ENCODE measurements around the gene ARHGEF12. TPM values are rescaled to one million over a fixed set of nuclear protein-coding genes. Genes with fewer than 3 reads are reported as not detected.

ARHGEF12 gene
- total RNA-seq, 2 experiments from 2014 or later = 13.7 to 13.8 TPM

DNA sequence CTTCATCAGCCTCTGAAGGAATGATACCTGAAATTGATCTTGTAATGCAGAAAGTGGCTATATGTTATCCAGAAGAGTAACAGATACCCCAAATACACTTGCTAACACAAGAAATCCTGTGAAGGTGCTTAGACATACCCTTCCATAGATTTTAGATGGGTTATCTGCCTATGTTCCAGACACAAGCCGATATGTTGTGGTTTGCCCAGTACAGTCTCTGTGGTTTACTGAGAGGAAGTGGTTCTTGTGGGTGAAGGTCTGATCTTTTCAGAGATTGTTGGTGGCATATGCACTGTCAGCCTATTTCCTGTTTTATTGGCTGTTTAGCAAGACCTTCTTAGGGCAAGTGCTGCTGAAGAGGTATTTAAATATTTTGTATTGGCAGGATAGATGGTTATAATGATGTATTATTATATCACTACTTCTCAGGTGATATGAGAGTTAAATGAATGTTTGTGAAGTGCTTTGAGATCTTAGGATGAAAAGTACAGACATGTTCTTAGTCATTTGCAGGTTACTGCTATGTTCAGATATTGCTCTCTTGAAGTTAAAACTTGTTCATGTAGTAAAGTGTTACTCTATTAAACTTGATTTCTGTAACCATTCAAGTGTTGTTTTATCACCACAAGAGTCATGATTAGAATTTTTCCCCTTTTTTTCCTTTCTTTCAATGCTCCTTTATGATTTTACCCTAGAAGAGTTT lies 8.2 kb downstream of the ARHGEF12 start:
- Mint-ChIP-seq H3K4me3 (peak overlapping the region; percentile 20), H3K27me3 (peaks cover 88% of the 10 kb centered on the region), H3K4me1 (peaks cover 22% of the 10 kb centered on the region), H3K9me3 (peaks cover 6% of the 10 kb centered on the region), H3K36me3 (peaks cover 4% of the 10 kb centered on the region), H3K27ac (peak overlapping the region; percentile 58)
- DNase-seq = peak; percentile 35

DNA sequence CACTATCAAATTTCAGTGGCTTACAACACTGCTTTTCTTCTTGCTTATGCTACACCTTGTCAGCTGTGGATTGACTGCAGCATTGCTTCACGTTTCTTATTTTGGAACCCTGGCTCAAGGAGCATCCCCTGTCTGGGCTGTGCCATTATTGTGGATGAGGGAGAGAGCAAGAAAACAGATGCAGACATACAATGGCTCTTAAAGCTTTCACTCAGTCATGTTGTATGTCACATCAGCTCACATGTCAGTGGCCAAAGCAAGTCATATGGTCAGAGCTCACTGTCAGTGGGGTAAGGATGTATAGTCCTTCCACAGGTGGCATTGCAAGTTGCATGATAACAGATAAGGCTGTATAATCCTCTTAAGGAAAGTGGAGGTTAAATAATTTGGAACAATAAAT lies 10.0 kb downstream of the ARHGEF12 start:
- Mint-ChIP-seq H3K4me3 (no peak overlapping the region), H3K27ac (no peak overlapping the region), H3K4me1 (peaks cover 18% of the 10 kb centered on the region), H3K9me3 (peaks cover 6% of the 10 kb centered on the region), H3K36me3 (peaks cover 4% of the 10 kb centered on the region), H3K27me3 (peaks cover 85% of the 10 kb centered on the region)
- no peak for DNase-seq

DNA sequence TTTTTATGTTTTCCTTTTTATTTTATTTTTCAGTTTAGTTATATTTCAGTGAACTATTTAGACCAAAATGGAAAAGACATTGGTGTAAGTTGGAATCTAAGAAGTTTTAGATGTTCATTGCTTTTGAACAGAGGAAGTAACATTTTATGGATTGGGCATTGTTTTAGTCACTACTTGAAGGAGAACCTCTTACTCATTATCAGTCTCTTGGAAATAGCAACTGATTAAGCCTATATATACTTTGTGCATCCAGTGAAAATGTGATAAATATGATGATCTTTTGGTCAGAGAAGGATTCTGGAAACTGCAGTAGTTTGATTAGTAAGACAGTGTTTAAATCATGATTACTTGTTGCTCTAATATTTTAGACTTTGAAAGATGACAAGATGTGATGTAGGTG lies 14.4 kb downstream of the ARHGEF12 start:
- peaks cover 5% of the 10 kb centered on the region for H3K36me3 Mint-ChIP-seq
- no peak overlapping the region for H3K27ac Mint-ChIP-seq
- no peak overlapping the region for H3K4me3 Mint-ChIP-seq
- H3K27me3 Mint-ChIP-seq = peaks cover 83% of the 10 kb centered on the region
- peaks cover 6% of the 10 kb centered on the region for H3K4me1 Mint-ChIP-seq
- no peak for DNase-seq
- no peaks in the 10 kb centered on the region for H3K9me3 Mint-ChIP-seq

DNA sequence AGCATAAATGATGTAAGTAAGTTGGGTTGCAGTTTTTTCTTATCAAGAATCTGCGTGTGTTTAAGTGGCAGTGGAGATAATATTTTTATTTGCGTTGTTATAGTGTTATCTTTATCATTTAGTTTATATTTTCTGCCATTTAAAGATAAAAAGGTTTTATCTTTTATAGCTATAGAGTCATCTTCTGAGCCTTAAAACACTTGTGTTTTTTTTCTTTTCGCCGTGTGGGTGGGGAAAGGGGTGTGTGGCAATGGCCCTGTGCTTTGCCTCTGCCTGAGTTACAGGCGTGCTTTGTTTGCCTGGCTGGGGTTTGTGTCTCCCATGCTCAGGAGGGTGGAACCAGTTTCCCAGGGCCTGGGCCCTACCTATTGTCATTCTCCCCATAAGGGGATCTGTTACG lies 16.2 kb downstream of the ARHGEF12 start:
- H3K36me3 Mint-ChIP-seq = peaks cover 5% of the 10 kb centered on the region
- no peaks in the 10 kb centered on the region for H3K4me1 Mint-ChIP-seq
- no peak overlapping the region for H3K27ac Mint-ChIP-seq
- no peaks in the 10 kb centered on the region for H3K9me3 Mint-ChIP-seq
- peaks cover 75% of the 10 kb centered on the region for H3K27me3 Mint-ChIP-seq
- DNase-seq = no peak
- no peak overlapping the region for H3K4me3 Mint-ChIP-seq

DNA sequence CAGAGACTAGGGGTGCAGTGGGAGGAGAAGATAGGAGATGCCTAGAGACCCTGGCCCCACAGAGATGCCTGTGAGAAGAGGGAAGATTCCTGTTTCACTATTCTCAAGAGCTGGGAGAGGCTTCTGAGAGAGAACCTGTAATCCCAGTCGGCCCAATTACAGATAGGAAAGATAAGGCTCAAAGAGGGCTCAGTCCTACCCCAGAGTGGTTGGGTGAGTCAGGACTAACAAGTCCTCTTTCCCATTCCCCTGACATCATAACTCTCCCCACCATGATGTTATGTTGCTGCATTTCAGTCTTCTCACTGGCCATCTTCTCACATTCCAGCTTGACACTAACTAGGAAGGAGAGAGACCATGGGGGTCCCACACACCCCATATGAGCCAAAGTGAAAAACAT lies 17.9 kb downstream of the ARHGEF12 start:
- no peaks in the 10 kb centered on the region for H3K4me1 Mint-ChIP-seq
- no peak overlapping the region for H3K4me3 Mint-ChIP-seq
- no peak overlapping the region for H3K27ac Mint-ChIP-seq
- H3K36me3 Mint-ChIP-seq = peaks cover 5% of the 10 kb centered on the region
- H3K27me3 Mint-ChIP-seq = peaks cover 64% of the 10 kb centered on the region
- DNase-seq = no peak
- H3K9me3 Mint-ChIP-seq = no peaks in the 10 kb centered on the region

- Mint-ChIP-seq H3K27me3 (peaks cover 57% of the 10 kb centered on the region), H3K36me3 (peaks cover 5% of the 10 kb centered on the region), H3K4me3 (no peak overlapping the region), H3K9me3 (no peaks in the 10 kb centered on the region), H3K27ac (no peak overlapping the region), H3K4me1 (no peaks in the 10 kb centered on the region)
- no peak for DNase-seq
These were observed 18.6 kb downstream of the ARHGEF12 start for GRCh38 chr11:120354779-120355178.

DNA sequence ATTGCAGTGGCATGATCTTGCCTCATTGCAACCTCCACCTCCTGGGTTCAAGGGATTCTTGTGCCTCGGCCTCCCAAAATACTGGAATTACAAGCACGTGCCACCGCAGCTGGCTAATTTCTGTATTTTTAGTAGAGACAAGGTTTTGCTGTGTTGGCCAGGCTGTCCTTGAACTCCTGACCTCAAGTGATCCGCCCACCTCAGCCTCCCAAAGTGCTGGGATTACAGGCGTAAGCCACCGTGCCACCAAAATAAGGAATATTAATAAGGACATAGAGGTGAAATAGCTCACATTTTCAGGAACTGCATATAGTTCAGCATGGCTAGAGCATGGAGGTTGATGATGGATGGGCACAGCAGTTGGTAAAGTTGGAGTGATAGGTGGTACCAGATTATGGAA lies 21.4 kb downstream of the ARHGEF12 start:
- Mint-ChIP-seq H3K4me3 (no peak overlapping the region), H3K27ac (no peak overlapping the region), H3K27me3 (peaks cover 34% of the 10 kb centered on the region), H3K9me3 (no peaks in the 10 kb centered on the region), H3K36me3 (peaks cover 5% of the 10 kb centered on the region), H3K4me1 (no peaks in the 10 kb centered on the region)
- DNase-seq = no peak

DNA sequence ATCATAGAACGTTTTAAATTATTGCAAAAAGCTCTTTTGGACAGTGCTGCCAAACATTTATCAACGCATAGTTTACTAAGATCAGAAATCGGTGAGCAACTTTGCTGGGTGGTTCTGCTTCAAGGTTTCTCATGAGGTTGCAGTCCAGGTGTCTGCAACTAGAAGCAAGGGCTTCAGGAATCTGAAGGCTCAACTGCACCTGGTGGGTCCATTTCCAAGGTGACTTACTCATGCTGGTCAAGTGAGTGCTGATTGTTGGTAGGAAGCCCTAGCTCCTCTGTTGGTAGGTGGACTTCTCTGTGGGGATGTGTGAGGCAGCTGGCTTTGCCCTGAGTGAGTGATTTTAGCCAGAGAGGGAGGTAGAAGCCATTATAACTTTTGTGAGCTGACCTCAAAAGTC lies 22.5 kb downstream of the ARHGEF12 start:
- no peaks in the 10 kb centered on the region for H3K9me3 Mint-ChIP-seq
- H3K36me3 Mint-ChIP-seq = peaks cover under 1% of the 10 kb centered on the region
- H3K27ac Mint-ChIP-seq = no peak overlapping the region
- H3K27me3 Mint-ChIP-seq = peaks cover 25% of the 10 kb centered on the region
- no peak overlapping the region for H3K4me3 Mint-ChIP-seq
- DNase-seq = no peak
- H3K4me1 Mint-ChIP-seq = no peaks in the 10 kb centered on the region

GRCh38 chr11:120363436-120363835 lies 27.2 kb downstream of the ARHGEF12 start:
- DNase-seq = no peak
- H3K4me3 Mint-ChIP-seq = no peak overlapping the region
- no peaks in the 10 kb centered on the region for H3K36me3 Mint-ChIP-seq
- H3K4me1 Mint-ChIP-seq = no peaks in the 10 kb centered on the region
- H3K27me3 Mint-ChIP-seq = no peaks in the 10 kb centered on the region
- no peaks in the 10 kb centered on the region for H3K9me3 Mint-ChIP-seq
- H3K27ac Mint-ChIP-seq = no peak overlapping the region

DNA sequence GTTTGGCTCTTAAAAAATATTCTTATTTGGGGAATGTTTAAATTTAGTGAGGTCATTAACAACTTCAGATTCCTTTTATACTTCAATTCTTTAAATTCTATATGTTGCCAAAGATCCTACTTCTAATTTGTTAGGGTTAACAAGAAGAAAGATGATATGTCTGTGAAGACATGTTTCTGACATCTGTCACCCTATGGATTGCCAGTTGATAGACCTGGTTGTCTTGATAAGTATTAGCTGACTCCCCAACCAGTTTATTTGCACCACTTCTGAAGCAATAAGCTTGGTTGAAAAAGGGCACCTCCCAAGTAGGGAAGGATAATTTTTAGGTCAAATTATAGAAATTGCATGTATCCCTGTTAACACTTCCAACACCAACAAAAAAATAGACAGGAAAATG lies 29.3 kb downstream of the ARHGEF12 start:
- Mint-ChIP-seq H3K4me3 (no peak overlapping the region), H3K27me3 (peaks cover 9% of the 10 kb centered on the region), H3K36me3 (no peaks in the 10 kb centered on the region), H3K4me1 (no peaks in the 10 kb centered on the region), H3K9me3 (no peaks in the 10 kb centered on the region), H3K27ac (no peak overlapping the region)
- no peak for DNase-seq

- Mint-ChIP-seq H3K27me3 (peaks cover 18% of the 10 kb centered on the region), H3K4me3 (no peak overlapping the region), H3K36me3 (no peaks in the 10 kb centered on the region), H3K27ac (no peak overlapping the region), H3K4me1 (peaks cover 2% of the 10 kb centered on the region), H3K9me3 (no peaks in the 10 kb centered on the region)
- no peak for DNase-seq
These were observed 36.1 kb downstream of the ARHGEF12 start for GRCh38 chr11:120372296-120372695.

- H3K4me3 Mint-ChIP-seq = no peak overlapping the region
- H3K36me3 Mint-ChIP-seq = peaks cover 4% of the 10 kb centered on the region
- no peak overlapping the region for H3K27ac Mint-ChIP-seq
- peaks cover 13% of the 10 kb centered on the region for H3K27me3 Mint-ChIP-seq
- no peak for DNase-seq
- H3K9me3 Mint-ChIP-seq = peaks cover 9% of the 10 kb centered on the region
- peaks cover 2% of the 10 kb centered on the region for H3K4me1 Mint-ChIP-seq
These were observed 38.9 kb downstream of the ARHGEF12 start for GRCh38 chr11:120375076-120375475.

- Mint-ChIP-seq H3K9me3 (peaks cover 9% of the 10 kb centered on the region), H3K36me3 (peaks cover 4% of the 10 kb centered on the region), H3K4me3 (no peak overlapping the region), H3K4me1 (peaks cover 2% of the 10 kb centered on the region), H3K27ac (no peak overlapping the region), H3K27me3 (peaks cover 6% of the 10 kb centered on the region)
- no peak for DNase-seq
These were observed 40.5 kb downstream of the ARHGEF12 start for GRCh38 chr11:120376547-120377182.

DNA sequence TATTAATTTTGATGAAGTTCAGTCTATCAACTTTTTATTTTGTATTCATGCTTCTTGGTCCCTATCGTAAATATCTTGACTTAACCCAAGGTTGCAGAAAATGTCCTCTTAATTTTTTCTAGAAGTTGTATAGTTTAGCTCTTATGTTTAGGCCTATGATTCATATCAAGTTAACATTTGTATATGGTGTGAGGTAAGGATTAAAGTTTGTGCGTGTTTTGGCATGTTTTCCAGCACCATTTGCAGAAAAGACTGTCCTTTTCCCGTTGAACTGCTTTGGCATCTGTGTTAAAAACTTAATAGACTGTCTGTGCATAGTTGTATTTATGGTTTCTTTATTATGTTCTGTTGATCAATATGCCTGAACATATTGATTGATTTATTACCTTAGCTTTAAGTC lies 42.3 kb downstream of the ARHGEF12 start:
- Mint-ChIP-seq H3K27me3 (peaks cover 14% of the 10 kb centered on the region), H3K36me3 (peaks cover 4% of the 10 kb centered on the region), H3K4me3 (no peak overlapping the region), H3K4me1 (peaks cover 2% of the 10 kb centered on the region), H3K9me3 (peaks cover 9% of the 10 kb centered on the region), H3K27ac (no peak overlapping the region)
- no peak for DNase-seq

DNA sequence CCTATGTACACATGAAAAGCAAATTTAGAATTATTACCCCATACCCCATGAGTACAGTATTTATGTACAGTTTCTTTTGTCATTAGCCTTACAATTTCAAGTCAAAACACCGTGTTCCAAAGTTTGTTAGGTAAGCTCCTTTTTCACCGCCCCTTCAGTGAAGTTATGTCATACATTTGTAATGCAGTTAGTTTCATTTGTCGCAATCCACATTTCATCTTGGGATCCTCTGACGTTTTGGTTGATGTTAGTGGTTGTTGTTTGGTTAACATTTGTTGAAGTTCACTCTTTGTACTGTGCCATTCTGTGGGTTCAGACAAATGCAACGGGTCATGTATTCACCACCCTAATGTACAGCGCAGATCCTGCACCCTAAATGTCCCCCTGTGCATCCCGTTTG lies 45.2 kb downstream of the ARHGEF12 start:
- no peak for DNase-seq
- peaks cover 29% of the 10 kb centered on the region for H3K27me3 Mint-ChIP-seq
- H3K4me3 Mint-ChIP-seq = no peak overlapping the region
- no peak overlapping the region for H3K27ac Mint-ChIP-seq
- peaks cover 4% of the 10 kb centered on the region for H3K36me3 Mint-ChIP-seq
- H3K4me1 Mint-ChIP-seq = no peaks in the 10 kb centered on the region
- peaks cover 9% of the 10 kb centered on the region for H3K9me3 Mint-ChIP-seq
